ENCODE data around the gene MIS12. TPM values are rescaled to one million over a fixed set of nuclear protein-coding genes. Genes with fewer than 3 reads are reported as not detected.

MIS12 gene
- 10 to 100 TPM in 3 of 4 donors, 1 to 10 TPM in 1; 7.6 to 21.0 (median 11.3) TPM for polyA plus RNA-seq
- long read RNA-seq, donor 1: 0 reads
- long read RNA-seq, donor 2, partial matches to known transcripts: 0 of 3 reads
- long read RNA-seq, donor 2, other reads (novel, unspliced or antisense): 0 of 3 reads
- long read RNA-seq, donor 3, partial matches to known transcripts: 0 of 4 reads
- long read RNA-seq, donor 3, other reads (novel, unspliced or antisense): 0 of 4 reads
- long read RNA-seq, donor 4: 0 reads
- long read RNA-seq, donor 5: 0 reads
- long read RNA-seq, donor 6, partial matches to known transcripts: 0 of 2 reads
- long read RNA-seq, donor 6, other reads (novel, unspliced or antisense): 0 of 2 reads
- long read RNA-seq, donor 7, partial matches to known transcripts: 0 of 5 reads
- long read RNA-seq, donor 7, other reads (novel, unspliced or antisense): 0 of 5 reads
- long read RNA-seq, donor 8: 0 reads
- long read RNA-seq, donor 9, partial matches to known transcripts: 0 of 2 reads
- long read RNA-seq, donor 9, other reads (novel, unspliced or antisense): 0 of 2 reads
- long read RNA-seq, donor 10, partial matches to known transcripts: 0 of 5 reads
- long read RNA-seq, donor 10, other reads (novel, unspliced or antisense): 0 of 5 reads

- Histone ChIP-seq H3K4me1 (ENCODE audit: control insufficient read depth in 3 of 3, insufficient read depth in 2 of 3, low read depth in 1 of 3, low read length in 2 of 3) (peaks cover 0 to 4% (median 4%) of the 10 kb centered on the region in 3 donors), H3K27me3 (ENCODE audit: control insufficient read depth in 3 of 3, insufficient read depth in 3 of 3, low read length in 3 of 3) (no peaks in the 10 kb centered on the region), H3K36me3 (ENCODE audit: control insufficient read depth in 3 of 3, insufficient read depth in 2 of 3, low read depth in 1 of 3, low read length in 3 of 3) (peaks cover 4 to 17% (median 9%) of the 10 kb centered on the region in 3 donors), H3K27ac (ENCODE audit: low read depth in 1 of 3, low read length in 2 of 3) (peak within 1 kb of the TSS; percentile 98 to 100 (median 100)), H3K4me3 (ENCODE audit: low read depth in 1 of 3, low read length in 3 of 3) (peak within 1 kb of the TSS; percentile 84 to 94 (median 94)), H3K9me3 (ENCODE audit: control insufficient read depth in 2 of 2, insufficient read depth in 1 of 2, low read depth in 1 of 2, low read length in 1 of 2) (no peaks in the 10 kb centered on the region)
- 0% methylated on average over 74 to 77 of the region's 77 CpGs for WGBS, 3 donors
- FAIRE-seq (no peak), DNase-seq (peak; percentile 98 to 100)
These were observed at the start of gene MIS12 for GRCh38 chr17:5486206-5487124. MIS12 (plus strand) TSS chr17:5486566; CDS start chr17:5488863, 2,297 bp downstream.

GRCh38 chr17:5437721-5438317 is 48.5 kb upstream of the MIS12 start:
- H3K4me1 ChIP-seq (ENCODE audit: control insufficient read depth in 3 of 3, insufficient read depth in 2 of 3, low read depth in 1 of 3, low read length in 2 of 3): peaks cover 0 to 10% (median 5%) of the 10 kb centered on the region in 3 donors
- DNase-seq: no peak
- no peaks in the 10 kb centered on the region for H3K27me3 ChIP-seq (ENCODE audit: control insufficient read depth in 3 of 3, insufficient read depth in 3 of 3, low read length in 3 of 3)
- no peak overlapping the region for H3K27ac ChIP-seq (ENCODE audit: low read depth in 1 of 3, low read length in 2 of 3)
- H3K9me3 ChIP-seq (ENCODE audit: control insufficient read depth in 2 of 2, insufficient read depth in 1 of 2, low read depth in 1 of 2, low read length in 1 of 2): no peaks in the 10 kb centered on the region
- FAIRE-seq: no peak
- peak overlapping the region; percentile 69 to 86 (median 82) for H3K4me3 ChIP-seq (ENCODE audit: low read depth in 1 of 3, low read length in 3 of 3)
- H3K36me3 ChIP-seq (ENCODE audit: control insufficient read depth in 3 of 3, insufficient read depth in 2 of 3, low read depth in 1 of 3, low read length in 3 of 3): peaks cover 9 to 32% (median 17%) of the 10 kb centered on the region in 3 donors
- 26 to 48% (median 29%) methylated on average over 5 of the region's 5 CpGs for WGBS, 3 donors

- H3K27me3 ChIP-seq (ENCODE audit: control insufficient read depth in 3 of 3, insufficient read depth in 3 of 3, low read length in 3 of 3): no peaks in the 10 kb centered on the region
- peaks cover 4 to 33% (median 11%) of the 10 kb centered on the region in 3 donors for H3K36me3 ChIP-seq (ENCODE audit: control insufficient read depth in 3 of 3, insufficient read depth in 2 of 3, low read depth in 1 of 3, low read length in 3 of 3)
- FAIRE-seq (no peak), DNase-seq (peak; percentile 92 to 98)
- no peaks in the 10 kb centered on the region for H3K9me3 ChIP-seq (ENCODE audit: control insufficient read depth in 2 of 2, insufficient read depth in 1 of 2, low read depth in 1 of 2, low read length in 1 of 2)
- H3K4me3 ChIP-seq (ENCODE audit: low read depth in 1 of 3, low read length in 3 of 3): peak within 1 kb of the TSS; percentile 69 to 86 (median 82)
- WGBS, 3 donors: 0 to 1% (median 0%) methylated on average over 62 to 75 of the region's 75 CpGs
- H3K27ac ChIP-seq (ENCODE audit: low read depth in 1 of 3, low read length in 2 of 3): peak within 1 kb of the TSS; percentile 49 to 84 (median 62)
- H3K4me1 ChIP-seq (ENCODE audit: control insufficient read depth in 3 of 3, insufficient read depth in 2 of 3, low read depth in 1 of 3, low read length in 2 of 3): peaks cover 0 to 10% (median 5%) of the 10 kb centered on the region in 3 donors
These were observed 47.5 kb upstream of the MIS12 start, which contains the start of gene C1QBP for GRCh38 chr17:5438716-5439445. C1QBP (minus strand) TSS chr17:5439155; CDS start chr17:5439073, 82 bp downstream.

- Histone ChIP-seq H3K27me3 (ENCODE audit: control insufficient read depth in 3 of 3, insufficient read depth in 3 of 3, low read length in 3 of 3) (no peaks in the 10 kb centered on the region), H3K4me3 (ENCODE audit: low read depth in 1 of 3, low read length in 3 of 3) (peak overlapping the region in 1 of 3 donors; percentile 11), H3K9me3 (ENCODE audit: control insufficient read depth in 2 of 2, insufficient read depth in 1 of 2, low read depth in 1 of 2, low read length in 1 of 2) (no peaks in the 10 kb centered on the region), H3K36me3 (ENCODE audit: control insufficient read depth in 3 of 3, insufficient read depth in 2 of 3, low read depth in 1 of 3, low read length in 3 of 3) (peaks cover 6 to 34% (median 9%) of the 10 kb centered on the region in 3 donors), H3K4me1 (ENCODE audit: control insufficient read depth in 3 of 3, insufficient read depth in 2 of 3, low read depth in 1 of 3, low read length in 2 of 3) (peaks cover 0 to 10% (median 5%) of the 10 kb centered on the region in 3 donors), H3K27ac (ENCODE audit: low read depth in 1 of 3, low read length in 2 of 3) (peak overlapping the region; percentile 49 to 84 (median 62))
- DNase-seq (no peak), FAIRE-seq (no peak)
- 0 to 20% (median 6%) methylated on average over 1 of the region's 1 CpG for WGBS, 3 donors
These were observed 47.0 kb upstream of the MIS12 start for GRCh38 chr17:5439446-5439764.

GRCh38 chr17:5443728-5444127 is 42.6 kb upstream of the MIS12 start:
- DNase-seq (no peak), FAIRE-seq (no peak)
- Histone ChIP-seq H3K4me1 (ENCODE audit: control insufficient read depth in 3 of 3, insufficient read depth in 2 of 3, low read depth in 1 of 3, low read length in 2 of 3) (peaks cover 0 to 5% (median 3%) of the 10 kb centered on the region in 3 donors), H3K27me3 (ENCODE audit: control insufficient read depth in 3 of 3, insufficient read depth in 3 of 3, low read length in 3 of 3) (no peaks in the 10 kb centered on the region), H3K4me3 (ENCODE audit: low read depth in 1 of 3, low read length in 3 of 3) (no peak overlapping the region), H3K36me3 (ENCODE audit: control insufficient read depth in 3 of 3, insufficient read depth in 2 of 3, low read depth in 1 of 3, low read length in 3 of 3) (peaks cover 2 to 43% (median 7%) of the 10 kb centered on the region in 3 donors), H3K9me3 (ENCODE audit: control insufficient read depth in 2 of 2, insufficient read depth in 1 of 2, low read depth in 1 of 2, low read length in 1 of 2) (no peaks in the 10 kb centered on the region), H3K27ac (ENCODE audit: low read depth in 1 of 3, low read length in 2 of 3) (no peak overlapping the region)
- 95 to 97% (median 96%) methylated on average over 6 of the region's 6 CpGs for WGBS, 3 donors

- 93 to 97% (median 96%) methylated on average over 22 of the region's 22 CpGs for WGBS, 3 donors
- DNase-seq: no peak
- H3K27me3 ChIP-seq (ENCODE audit: control insufficient read depth in 3 of 3, insufficient read depth in 3 of 3, low read length in 3 of 3): no peaks in the 10 kb centered on the region
- H3K4me3 ChIP-seq (ENCODE audit: low read depth in 1 of 3, low read length in 3 of 3): no peak overlapping the region
- no peaks in the 10 kb centered on the region for H3K9me3 ChIP-seq (ENCODE audit: control insufficient read depth in 2 of 2, insufficient read depth in 1 of 2, low read depth in 1 of 2, low read length in 1 of 2)
- FAIRE-seq: no peak
- H3K36me3 ChIP-seq (ENCODE audit: control insufficient read depth in 3 of 3, insufficient read depth in 2 of 3, low read depth in 1 of 3, low read length in 3 of 3): peaks cover 2 to 43% (median 8%) of the 10 kb centered on the region in 3 donors
- H3K4me1 ChIP-seq (ENCODE audit: control insufficient read depth in 3 of 3, insufficient read depth in 2 of 3, low read depth in 1 of 3, low read length in 2 of 3): peaks cover 0 to 5% (median 2%) of the 10 kb centered on the region in 3 donors
- H3K27ac ChIP-seq (ENCODE audit: low read depth in 1 of 3, low read length in 2 of 3): no peak overlapping the region
These were observed 42.2 kb upstream of the MIS12 start for GRCh38 chr17:5444209-5444608.

GRCh38 chr17:5446786-5447185 is 39.6 kb upstream of the MIS12 start:
- Histone ChIP-seq H3K4me3 (ENCODE audit: low read depth in 1 of 3, low read length in 3 of 3) (no peak overlapping the region), H3K9me3 (ENCODE audit: control insufficient read depth in 2 of 2, insufficient read depth in 1 of 2, low read depth in 1 of 2, low read length in 1 of 2) (no peaks in the 10 kb centered on the region), H3K27ac (ENCODE audit: low read depth in 1 of 3, low read length in 2 of 3) (no peak overlapping the region), H3K27me3 (ENCODE audit: control insufficient read depth in 3 of 3, insufficient read depth in 3 of 3, low read length in 3 of 3) (no peaks in the 10 kb centered on the region), H3K36me3 (ENCODE audit: control insufficient read depth in 3 of 3, insufficient read depth in 2 of 3, low read depth in 1 of 3, low read length in 3 of 3) (peaks cover 7 to 54% (median 9%) of the 10 kb centered on the region in 3 donors), H3K4me1 (ENCODE audit: control insufficient read depth in 3 of 3, insufficient read depth in 2 of 3, low read depth in 1 of 3, low read length in 2 of 3) (no peaks in the 10 kb centered on the region)
- FAIRE-seq (no peak), DNase-seq (no peak)
- 90 to 93% (median 91%) methylated on average over 8 of the region's 8 CpGs for WGBS, 3 donors
